HG03025 (cell line): Measurements from ENCODE around the gene DMRTA1.
"Not testable (repeated sequence)": the region's sequence is repeated elsewhere in the genome, so short reads cannot be mapped to it uniquely, and the experiment has no call there.

Source experiments
- ATAC-seq: cut with Tn5 transposase; IDR thresholded peaks from one replicate; pipeline ENCODE4 v1.9.1; 2021; ENCODE audit warnings: mild to moderate bottlenecking, moderate library complexity; ENCODE audit not compliant: unreplicated experiment, low FRiP score

Gene DMRTA1, protein sequence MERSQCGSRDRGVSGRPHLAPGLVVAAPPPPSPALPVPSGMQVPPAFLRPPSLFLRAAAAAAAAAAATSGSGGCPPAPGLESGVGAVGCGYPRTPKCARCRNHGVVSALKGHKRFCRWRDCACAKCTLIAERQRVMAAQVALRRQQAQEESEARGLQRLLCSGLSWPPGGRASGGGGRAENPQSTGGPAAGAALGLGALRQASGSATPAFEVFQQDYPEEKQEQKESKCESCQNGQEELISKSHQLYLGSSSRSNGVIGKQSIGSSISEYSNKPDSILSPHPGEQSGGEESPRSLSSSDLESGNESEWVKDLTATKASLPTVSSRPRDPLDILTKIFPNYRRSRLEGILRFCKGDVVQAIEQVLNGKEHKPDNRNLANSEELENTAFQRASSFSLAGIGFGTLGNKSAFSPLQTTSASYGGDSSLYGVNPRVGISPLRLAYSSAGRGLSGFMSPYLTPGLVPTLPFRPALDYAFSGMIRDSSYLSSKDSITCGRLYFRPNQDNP

DNA sequence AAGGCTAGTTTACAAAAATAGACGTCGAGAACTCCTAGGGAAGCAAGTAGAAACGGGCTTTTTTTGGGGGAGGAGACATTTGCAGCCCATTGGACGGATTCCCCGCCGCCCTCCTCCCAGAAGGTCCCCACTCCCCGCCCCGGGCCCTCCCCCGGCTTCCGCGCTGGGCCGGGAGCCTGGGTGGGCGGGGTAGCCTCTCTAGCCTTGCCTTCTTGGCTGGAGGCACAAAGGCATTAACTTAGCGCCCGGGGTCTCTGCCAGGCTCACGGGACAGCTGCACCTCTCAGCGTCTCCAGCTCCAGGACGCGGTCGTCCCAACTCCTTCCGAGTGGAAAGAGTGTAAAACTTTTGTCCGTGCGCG lies at the start of gene DMRTA1:
DMRTA1 (plus strand) TSS at position 236 of the 361 bp plus-strand sequence. CDS start 242 bp downstream, outside the sequence.
- no peak for ATAC-seq

DNA sequence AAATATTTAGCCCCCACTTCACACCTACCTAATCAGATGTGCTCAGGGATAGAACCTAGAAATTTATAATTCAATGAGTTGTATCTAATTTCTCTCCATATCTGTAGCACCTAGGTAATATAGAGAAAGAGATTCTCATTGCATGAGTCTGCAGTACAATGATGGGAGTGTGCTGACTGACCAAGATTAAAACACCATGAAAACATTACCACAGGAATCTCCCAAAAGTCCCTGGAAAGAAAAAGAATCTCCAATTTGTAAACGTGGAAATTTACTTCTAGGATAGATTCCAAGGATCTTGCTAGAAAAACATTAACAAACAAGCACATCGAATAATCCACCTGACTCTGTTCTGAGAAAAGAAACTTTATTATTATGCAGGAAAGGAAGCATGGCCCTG lies 45.0 kb upstream of the DMRTA1 start:
- ATAC-seq, result no peak

DNA sequence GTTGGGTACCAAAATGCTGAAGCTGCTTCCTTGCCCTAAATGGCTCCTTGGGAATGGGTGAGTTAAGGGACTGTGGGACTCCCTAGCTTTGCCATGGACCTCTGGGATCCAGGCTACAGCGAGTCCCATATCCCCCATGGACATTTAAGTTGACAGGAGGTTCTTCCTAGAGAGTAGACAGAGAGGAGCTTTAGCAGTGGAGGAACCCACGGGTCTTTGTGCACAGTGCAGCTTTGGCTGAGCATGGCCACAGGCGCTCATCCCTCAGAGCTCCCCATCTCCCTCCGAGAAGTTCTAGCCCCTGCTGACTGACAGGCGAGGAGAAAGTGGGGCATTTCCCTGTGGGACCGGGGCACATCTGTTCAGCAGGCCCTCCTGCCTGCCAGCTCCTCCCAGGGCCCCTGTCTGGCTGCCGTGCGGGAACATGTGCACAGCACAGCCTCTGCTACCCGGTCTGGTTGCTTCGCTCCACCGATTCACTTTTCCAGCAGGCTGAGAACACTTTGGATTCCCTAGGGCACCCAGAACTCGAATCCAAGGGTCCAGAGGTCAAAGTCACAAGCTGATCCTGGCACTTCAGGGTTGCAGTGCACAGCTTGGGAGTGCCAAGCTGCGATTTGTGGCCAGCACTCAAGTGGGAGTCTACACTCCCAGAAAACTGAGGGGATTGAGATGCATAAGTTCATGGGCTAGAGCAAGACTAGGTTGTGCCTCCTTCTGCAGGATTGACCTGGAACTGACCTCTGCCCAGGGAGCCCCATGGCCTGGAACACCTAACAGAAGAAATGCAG lies 40.6 kb upstream of the DMRTA1 start:
- ATAC-seq, result no peak

- no peak for ATAC-seq
Observed at GRCh38 chr9:22413884-22414283, 32.7 kb upstream of the DMRTA1 start.

DNA sequence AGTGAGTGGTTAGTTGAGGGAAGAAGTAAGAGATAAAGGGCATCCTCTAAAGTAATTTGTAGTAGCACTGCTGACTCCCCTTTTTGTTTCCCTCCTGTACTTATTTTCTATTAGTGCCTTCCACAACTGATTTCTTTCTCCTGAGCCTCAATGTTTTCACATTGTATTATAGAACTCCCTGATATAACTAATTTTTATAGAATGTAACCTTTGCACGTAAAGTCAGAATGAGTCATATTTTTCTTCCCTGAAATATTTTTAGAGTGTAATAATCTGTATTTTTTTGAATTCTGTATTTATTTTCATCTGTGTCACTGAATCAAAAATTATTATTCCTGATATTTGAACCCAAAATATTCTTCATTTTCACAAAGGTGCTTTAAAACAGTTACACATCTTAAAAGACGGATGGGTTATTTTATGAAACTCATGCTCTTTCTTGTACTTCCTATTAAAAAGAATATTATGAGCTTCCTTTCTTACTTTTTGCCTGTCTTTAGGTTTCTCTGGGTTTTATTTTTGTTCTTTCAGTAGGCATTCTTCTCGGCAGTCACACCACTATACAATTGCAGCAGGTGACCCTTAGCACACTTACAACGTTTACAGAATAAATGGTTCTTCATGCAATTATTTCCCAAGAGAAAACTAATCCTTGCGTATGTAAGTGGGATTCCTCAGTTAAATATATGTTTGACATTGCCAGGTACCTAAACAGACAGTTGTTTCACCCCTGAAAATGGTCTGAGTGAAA lies 30.5 kb upstream of the DMRTA1 start:
- ATAC-seq, result no peak

- no peak for ATAC-seq
Observed at GRCh38 chr9:22416692-22417060, 29.9 kb upstream of the DMRTA1 start.

DNA sequence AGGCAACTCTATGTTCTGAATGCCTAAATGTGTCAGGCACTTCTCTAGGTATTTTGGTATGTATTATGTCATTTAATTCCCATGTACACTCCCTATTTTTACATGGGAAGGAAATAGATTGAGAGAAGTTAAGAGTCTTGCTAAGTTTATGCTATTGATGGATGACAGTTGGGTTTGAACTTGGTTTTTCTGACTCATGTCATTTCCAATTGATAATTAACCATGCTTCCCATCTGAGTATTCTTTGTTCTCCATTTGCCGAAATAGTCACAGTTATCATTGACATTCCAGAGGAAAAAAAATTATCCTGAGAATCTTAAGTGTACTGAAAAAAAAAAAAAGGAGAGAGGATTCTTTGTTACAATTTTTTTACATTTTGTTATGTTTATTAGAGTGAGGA lies 23.1 kb upstream of the DMRTA1 start:
- ATAC-seq, result no peak

DNA sequence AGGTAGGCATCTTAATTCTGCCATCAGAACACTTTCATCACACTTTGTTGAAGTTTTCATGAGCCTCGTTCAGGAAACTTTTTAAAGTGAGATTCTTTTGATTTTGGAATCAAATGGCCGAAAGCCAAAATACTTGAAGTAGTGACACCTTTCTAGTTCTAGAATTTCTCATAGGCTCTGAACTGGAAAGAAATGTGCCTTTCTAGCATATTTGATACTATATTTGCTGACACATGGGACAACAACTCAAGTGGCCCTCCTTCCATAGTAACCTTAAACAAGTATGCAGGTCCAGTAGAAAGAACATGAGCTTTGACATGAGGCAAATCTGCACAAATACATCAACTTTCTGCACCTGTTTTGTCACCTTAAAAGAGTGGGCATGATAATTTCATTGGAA lies 22.0 kb upstream of the DMRTA1 start:
- no peak for ATAC-seq

- no peak for ATAC-seq
Observed at GRCh38 chr9:22425551-22425950, 21.1 kb upstream of the DMRTA1 start.

- ATAC-seq, result no peak
Observed at GRCh38 chr9:22427226-22427880, 19.3 kb upstream of the DMRTA1 start.

GRCh38 chr9:22433691-22434090 lies 12.9 kb upstream of the DMRTA1 start:
- ATAC-seq, result no peak

DNA sequence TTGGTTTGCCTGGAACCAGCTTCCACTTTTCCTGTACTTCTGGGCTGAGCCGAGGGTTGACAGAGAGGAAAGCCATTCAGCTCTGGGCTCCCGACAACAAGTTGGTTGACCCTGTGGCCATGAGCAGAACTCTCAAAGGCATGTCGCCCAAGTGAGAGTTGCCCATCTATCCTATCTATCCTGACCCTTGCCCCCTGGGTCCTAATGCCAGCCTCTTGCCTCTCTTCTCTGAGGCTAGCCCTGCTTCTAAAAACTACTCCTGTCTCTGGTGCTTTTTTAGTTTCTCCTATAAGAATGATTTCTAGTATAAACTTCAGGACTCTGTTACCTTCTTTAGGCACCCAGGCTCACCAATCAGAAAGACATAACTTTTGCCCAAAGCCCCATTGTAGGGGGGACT lies 11.4 kb upstream of the DMRTA1 start:
- not testable (repeated sequence) for ATAC-seq

GRCh38 chr9:22437461-22438067 lies 9.1 kb upstream of the DMRTA1 start:
- not testable (repeated sequence) for ATAC-seq

DNA sequence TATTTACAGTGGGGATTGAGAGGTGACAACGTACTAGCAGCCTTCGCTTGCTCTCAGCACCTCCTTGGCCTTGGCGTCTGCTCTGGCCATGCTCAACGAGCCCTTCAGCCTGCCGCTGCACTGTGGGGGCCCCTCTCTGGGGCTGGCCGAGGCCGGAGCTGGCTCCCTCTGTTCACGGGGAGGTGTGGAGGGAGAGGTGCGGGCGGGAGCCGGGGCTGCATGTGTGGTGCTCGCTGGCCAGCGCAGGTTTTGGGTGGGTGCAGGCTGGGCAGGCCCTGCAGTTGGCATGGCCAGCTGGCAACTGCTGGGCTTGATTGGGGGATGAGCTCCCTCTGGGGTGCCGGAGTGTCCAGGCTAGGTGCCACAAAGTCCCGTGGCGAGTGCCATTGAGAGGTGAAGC lies 5.8 kb upstream of the DMRTA1 start:
- no peak for ATAC-seq

GRCh38 chr9:22446950-22447617 lies 460 bp downstream of the DMRTA1 start:
- peak; percentile 57 for ATAC-seq

- no peak for ATAC-seq
Observed at GRCh38 chr9:22447618-22448305, 1.1 kb downstream of the DMRTA1 start.

GRCh38 chr9:22449719-22450118 lies 3.1 kb downstream of the DMRTA1 start:
- no peak for ATAC-seq

GRCh38 chr9:22452415-22453010 lies 5.9 kb downstream of the DMRTA1 start:
- ATAC-seq, result no peak

- ATAC-seq, result no peak
Observed at GRCh38 chr9:22454016-22454415, 7.4 kb downstream of the DMRTA1 start.
